ENCODE measurements around the gene FBXO9.

DNA sequence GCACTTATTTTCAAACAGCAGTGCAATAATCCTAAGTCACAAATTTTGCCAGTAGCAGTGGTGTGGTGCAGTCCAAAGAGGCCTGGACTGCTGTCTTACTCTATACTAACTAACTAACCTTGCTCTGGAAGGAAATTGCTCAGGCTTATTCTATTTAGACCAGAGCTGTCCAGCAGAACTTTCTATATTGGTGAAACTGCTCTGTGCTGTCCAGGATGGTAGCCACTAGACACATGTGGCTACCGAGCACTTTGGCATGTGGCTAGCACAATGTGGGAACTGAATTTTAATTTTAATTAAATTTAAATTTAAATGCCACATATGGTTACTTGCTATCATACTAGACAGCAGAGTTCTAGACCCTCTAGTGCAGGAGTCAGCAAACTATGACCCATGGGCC, 27.1 kb upstream of the FBXO9 start:
- TF ChIP-seq CREB5 (CRISPR knock-in tag; IDR thresholded peaks at IDR 0.05; ENCODE audit: low read depth) (no peak), ZNF8 (CRISPR knock-in tag; IDR thresholded peaks at IDR 0.05) (no peak), POU6F1 (CRISPR knock-in tag; IDR thresholded peaks at IDR 0.05; ENCODE audit: borderline replicate concordance, low read depth) (no peak), RARB (CRISPR knock-in tag; IDR thresholded peaks at IDR 0.05) (no peak), ZFP30 (CRISPR knock-in tag; IDR thresholded peaks at IDR 0.05) (no peak), ZFP3 (CRISPR knock-in tag; IDR thresholded peaks at IDR 0.05) (no peak)
- TF ChIP-seq, protein P1, sequence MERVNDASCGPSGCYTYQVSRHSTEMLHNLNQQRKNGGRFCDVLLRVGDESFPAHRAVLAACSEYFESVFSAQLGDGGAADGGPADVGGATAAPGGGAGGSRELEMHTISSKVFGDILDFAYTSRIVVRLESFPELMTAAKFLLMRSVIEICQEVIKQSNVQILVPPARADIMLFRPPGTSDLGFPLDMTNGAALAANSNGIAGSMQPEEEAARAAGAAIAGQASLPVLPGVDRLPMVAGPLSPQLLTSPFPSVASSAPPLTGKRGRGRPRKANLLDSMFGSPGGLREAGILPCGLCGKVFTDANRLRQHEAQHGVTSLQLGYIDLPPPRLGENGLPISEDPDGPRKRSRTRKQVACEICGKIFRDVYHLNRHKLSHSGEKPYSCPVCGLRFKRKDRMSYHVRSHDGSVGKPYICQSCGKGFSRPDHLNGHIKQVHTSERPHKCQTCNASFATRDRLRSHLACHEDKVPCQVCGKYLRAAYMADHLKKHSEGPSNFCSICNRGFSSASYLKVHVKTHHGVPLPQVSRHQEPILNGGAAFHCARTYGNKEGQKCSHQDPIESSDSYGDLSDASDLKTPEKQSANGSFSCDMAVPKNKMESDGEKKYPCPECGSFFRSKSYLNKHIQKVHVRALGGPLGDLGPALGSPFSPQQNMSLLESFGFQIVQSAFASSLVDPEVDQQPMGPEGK (CRISPR knock-in tag; IDR thresholded peaks at IDR 0.05; ENCODE audit: borderline replicate concordance) = no peak

All from SK-N-SH treated with all-trans-retinoic acid at 6 μM for 48 hours (cell line).